A673 (cell line): ENCODE data around the gene CSGALNACT2. TPM values are rescaled to one million over a fixed set of nuclear protein-coding genes. Genes with fewer than 3 reads are reported as not detected.

Experiments used
- Bru-seq: library from RNA; stranded (reverse); fragments of 400-500 nt; gene quantifications from one replicate; lab custom pipeline; 2021; lab: Mats Ljungman, UMichigan
- BruChase-seq, 2 experiments: library from RNA; stranded (reverse); fragments of 400-500 nt; gene quantifications; one replicate each; lab custom pipeline; 2021; lab: Mats Ljungman, UMichigan
- BruUV-seq: library from RNA; stranded (reverse); fragments of 400-500 nt; replicated peaks from 2 replicates; lab custom pipeline; 2021; lab: Mats Ljungman, UMichigan
- CTCF ChIA-PET: fragments of 300-600 bp; sonication (Branson Sonifier 250); formaldehyde crosslinking; loops from one replicate; lab custom pipeline; 2022; ENCODE audit warnings: antibody characterized with exemption; lab: Charles Lee
- POLR2A ChIA-PET: fragments of 300-600 bp; sonication (Branson Sonifier 250); formaldehyde crosslinking; loops from one replicate; lab custom pipeline; 2022; ENCODE audit warnings: antibody characterized with exemption; ENCODE audit not compliant: low non-redundant PET; lab: Charles Lee
- DNase-seq: peaks from one replicate; pipeline ENCODE4 v3.0.0-alpha.2; 2015; ENCODE audit warnings: low spot score
- H3K27ac ChIP-seq: fragments of 200-600 bp; sonication (generic); 2 replicates; pipeline ENCODE4 v1.5.1; 2016; ENCODE audit warnings: mixed run types, low read depth, mild to moderate bottlenecking, mixed read lengths, antibody characterized with exemption, low read length; ENCODE audit not compliant: poor library complexity, severe bottlenecking
- H3K27me3 ChIP-seq: fragments of 200-600 bp; sonication (generic); replicated peaks from 2 replicates; pipeline ENCODE4 v1.6.1; 2017; ENCODE audit warnings: mixed run types, low read depth, mild to moderate bottlenecking, mixed read lengths, antibody characterized with exemption, low read length; ENCODE audit not compliant: insufficient read depth, poor library complexity
- H3K36me3 ChIP-seq: fragments of 200-600 bp; sonication (generic); 2 replicates; pipeline ENCODE4 v1.6.1; 2016; ENCODE audit warnings: mixed run types, mild to moderate bottlenecking, mixed read lengths, antibody characterized with exemption, low read length; ENCODE audit not compliant: insufficient read depth, poor library complexity, severe bottlenecking
- H3K4me1 ChIP-seq: fragments of 200-600 bp; sonication (generic); 2 replicates; pipeline ENCODE4 v1.6.1; 2017; ENCODE audit warnings: mixed run types, mild to moderate bottlenecking, mixed read lengths, antibody characterized with exemption, low read length; ENCODE audit not compliant: insufficient read depth, poor library complexity, severe bottlenecking
- H3K4me3 ChIP-seq: fragments of 200-600 bp; sonication (generic); 2 replicates; pipeline ENCODE4 v1.5.1; 2016; ENCODE audit warnings: low read depth, mixed run types, mild to moderate bottlenecking, mixed read lengths, low read length; ENCODE audit not compliant: poor library complexity, severe bottlenecking
- H3K9me3 ChIP-seq: fragments of 200-600 bp; sonication (generic); 2 replicates; pipeline ENCODE4 v1.6.1; 2016; ENCODE audit warnings: mixed run types, low read depth, mild to moderate bottlenecking, mixed read lengths, antibody characterized with exemption, low read length; ENCODE audit not compliant: poor library complexity, severe bottlenecking
- EZH2 ChIP-seq: fragments of 200-600 bp; sonication (generic); IDR thresholded peaks from 2 replicates; pipeline ENCODE4 v1.6.1; 2017; ENCODE audit warnings: borderline replicate concordance, low read depth, mild to moderate bottlenecking, mixed read lengths, antibody characterized with exemption, low read length; ENCODE audit not compliant: poor library complexity, severe bottlenecking
- intact Hi-C: fragments of 100-400 bp; cut with micrococcal nuclease; formaldehyde crosslinking; loops from one replicate; pipeline ENCODE4 v1.10.0; 2022; ENCODE audit not compliant: unreplicated experiment
- long read RNA-seq: library from polyadenylated mRNA; stranded (forward); transcript quantifications from one replicate; pipeline ENCODE4 v2.0.0, GENCODE V29; 2022
- total RNA-seq: library from RNA; stranded (reverse); gene quantifications from 2 replicates; pipeline ENCODE4 v1.2.3, GENCODE V29; 2021
- TF ChIP-seq, protein P1 (sequence below): fragments of 300-800, 200-600 bp; sonication (generic); conservative IDR thresholded peaks from 2 replicates; pipeline ENCODE4 v1.5.1; 2017; ENCODE audit warnings: low read depth, mild to moderate bottlenecking, antibody characterized with exemption, low read length, moderate library complexity, mixed read lengths

CSGALNACT2 gene, protein sequence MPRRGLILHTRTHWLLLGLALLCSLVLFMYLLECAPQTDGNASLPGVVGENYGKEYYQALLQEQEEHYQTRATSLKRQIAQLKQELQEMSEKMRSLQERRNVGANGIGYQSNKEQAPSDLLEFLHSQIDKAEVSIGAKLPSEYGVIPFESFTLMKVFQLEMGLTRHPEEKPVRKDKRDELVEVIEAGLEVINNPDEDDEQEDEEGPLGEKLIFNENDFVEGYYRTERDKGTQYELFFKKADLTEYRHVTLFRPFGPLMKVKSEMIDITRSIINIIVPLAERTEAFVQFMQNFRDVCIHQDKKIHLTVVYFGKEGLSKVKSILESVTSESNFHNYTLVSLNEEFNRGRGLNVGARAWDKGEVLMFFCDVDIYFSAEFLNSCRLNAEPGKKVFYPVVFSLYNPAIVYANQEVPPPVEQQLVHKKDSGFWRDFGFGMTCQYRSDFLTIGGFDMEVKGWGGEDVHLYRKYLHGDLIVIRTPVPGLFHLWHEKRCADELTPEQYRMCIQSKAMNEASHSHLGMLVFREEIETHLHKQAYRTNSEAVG
- total RNA-seq (16.2 and 18.6 TPM in 2 replicates), Bru-seq, nascent RNA (percentile 80 among the genes with signal in this experiment), BruChase-seq, experiment 1, labeled RNA remaining after a 2-hour chase (percentile 85 among the genes with signal in this experiment), BruChase-seq, experiment 2, labeled RNA remaining after a 6-hour chase (percentile 82 among the genes with signal in this experiment)
- long read RNA-seq, transcript CSGALNACT2-201 (8 exons, 3,730 nt) = major isoform, 31 of 47 reads
- long read RNA-seq, partial matches to known transcripts = 3 of 47 reads
- long read RNA-seq, other reads (novel, unspliced or antisense) = 13 of 47 reads

DNA sequence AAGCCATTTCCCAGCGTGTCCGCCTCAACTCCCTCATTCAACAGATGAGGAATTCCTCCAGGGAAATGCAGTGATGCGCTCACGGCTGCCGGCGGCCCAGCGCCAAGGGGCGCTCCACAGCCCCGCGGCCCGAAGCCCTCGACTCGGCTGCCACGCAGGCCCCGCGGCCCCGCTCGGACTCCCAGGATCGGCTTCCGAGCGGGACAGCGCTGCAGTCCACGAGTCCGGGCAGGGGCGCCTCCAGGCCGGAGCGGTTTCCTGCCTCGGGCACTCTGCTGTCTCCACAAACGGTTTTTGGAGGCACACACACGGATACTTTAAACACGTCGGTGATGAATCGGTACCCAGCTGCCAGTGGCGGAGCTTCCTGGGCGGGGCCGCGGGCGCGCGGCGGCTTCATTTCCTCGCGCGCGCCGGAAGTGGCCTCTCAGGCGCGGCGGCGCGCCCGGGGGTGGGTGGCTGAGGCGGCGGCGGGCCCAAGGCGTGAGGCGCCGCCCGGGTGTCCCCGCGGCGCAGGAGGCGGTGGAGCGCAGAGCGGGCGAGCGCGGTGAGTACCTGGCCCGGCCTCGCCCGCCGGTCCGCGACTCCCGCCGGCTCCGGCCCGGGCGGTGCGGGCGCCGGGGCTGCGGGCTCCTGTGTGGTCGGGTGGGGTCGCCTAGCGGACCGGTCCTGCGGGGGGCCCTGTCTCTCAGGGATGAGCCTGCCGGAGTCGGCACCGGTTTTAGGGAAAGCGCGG is at the start of gene CSGALNACT2:
Gene CSGALNACT2 (plus strand): TSS at position 425 of the 736 bp plus-strand sequence. CDS start 16,705 bp downstream, outside the sequence.
- Histone ChIP-seq H3K9me3 (no peaks in the 10 kb centered on the region), H3K27ac (peak within 1 kb of the TSS; percentile 81), H3K4me3 (peak within 1 kb of the TSS; percentile 77), H3K36me3 (no peaks in the 10 kb centered on the region), H3K27me3 (no peaks in the 10 kb centered on the region), H3K4me1 (peaks cover 18% of the 10 kb centered on the region)
- no TSS peak for BruUV-seq
- DNase-seq = peak; percentile 94
- TF ChIP-seq, protein P1, sequence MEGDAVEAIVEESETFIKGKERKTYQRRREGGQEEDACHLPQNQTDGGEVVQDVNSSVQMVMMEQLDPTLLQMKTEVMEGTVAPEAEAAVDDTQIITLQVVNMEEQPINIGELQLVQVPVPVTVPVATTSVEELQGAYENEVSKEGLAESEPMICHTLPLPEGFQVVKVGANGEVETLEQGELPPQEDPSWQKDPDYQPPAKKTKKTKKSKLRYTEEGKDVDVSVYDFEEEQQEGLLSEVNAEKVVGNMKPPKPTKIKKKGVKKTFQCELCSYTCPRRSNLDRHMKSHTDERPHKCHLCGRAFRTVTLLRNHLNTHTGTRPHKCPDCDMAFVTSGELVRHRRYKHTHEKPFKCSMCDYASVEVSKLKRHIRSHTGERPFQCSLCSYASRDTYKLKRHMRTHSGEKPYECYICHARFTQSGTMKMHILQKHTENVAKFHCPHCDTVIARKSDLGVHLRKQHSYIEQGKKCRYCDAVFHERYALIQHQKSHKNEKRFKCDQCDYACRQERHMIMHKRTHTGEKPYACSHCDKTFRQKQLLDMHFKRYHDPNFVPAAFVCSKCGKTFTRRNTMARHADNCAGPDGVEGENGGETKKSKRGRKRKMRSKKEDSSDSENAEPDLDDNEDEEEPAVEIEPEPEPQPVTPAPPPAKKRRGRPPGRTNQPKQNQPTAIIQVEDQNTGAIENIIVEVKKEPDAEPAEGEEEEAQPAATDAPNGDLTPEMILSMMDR = no peak
- TF ChIP-seq EZH2 = no peak
- intact Hi-C loops = no loop called here
- ChIA-PET POLR2A (no interaction called here), CTCF (no interaction called here)

DNA sequence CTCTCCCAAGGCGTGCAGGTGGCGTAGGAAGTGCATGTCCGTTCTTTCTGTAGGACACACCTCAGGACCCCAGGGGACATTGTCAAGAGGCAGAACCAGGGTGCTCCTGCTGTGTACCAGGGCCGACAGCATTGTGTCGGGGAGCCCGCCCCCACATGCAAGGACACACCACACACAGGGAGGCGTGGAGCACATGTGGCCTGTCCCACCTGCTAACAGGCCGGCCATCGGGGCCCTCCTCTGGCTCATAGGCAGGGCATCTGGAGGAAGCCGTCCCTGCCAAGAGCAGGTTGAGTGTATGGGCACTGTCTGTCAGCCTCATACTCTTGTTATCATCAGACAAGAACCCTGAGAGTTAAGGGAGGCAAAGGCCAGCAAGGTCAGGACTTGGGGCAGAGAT is 48.7 kb upstream of the CSGALNACT2 start:
- no peaks in the 10 kb centered on the region for H3K36me3 ChIP-seq
- no TSS peak for BruUV-seq
- H3K9me3 ChIP-seq = no peaks in the 10 kb centered on the region
- H3K27ac ChIP-seq = no peak overlapping the region
- ChIA-PET POLR2A (no interaction called here), CTCF (no interaction called here)
- H3K27me3 ChIP-seq = no peaks in the 10 kb centered on the region
- peaks cover 23% of the 10 kb centered on the region for H3K4me1 ChIP-seq
- no peak overlapping the region for H3K4me3 ChIP-seq
- no peak for DNase-seq
- intact Hi-C loops = no loop called here
- TF ChIP-seq, protein P1 = no peak
- no peak for TF ChIP-seq EZH2

GRCh38 chr10:43090188-43090587 is 48.1 kb upstream of the CSGALNACT2 start:
- Histone ChIP-seq H3K27me3 (no peaks in the 10 kb centered on the region), H3K9me3 (no peaks in the 10 kb centered on the region), H3K4me3 (no peak overlapping the region), H3K36me3 (no peaks in the 10 kb centered on the region), H3K4me1 (peaks cover 25% of the 10 kb centered on the region), H3K27ac (no peak overlapping the region)
- ChIA-PET CTCF (no interaction called here), POLR2A (no interaction called here)
- intact Hi-C loops = loop anchor here (5.0 kb wide), 2 partner anchors 223 to 338 kb away; no protein-coding TSS in a partner anchor
- BruUV-seq = no TSS peak
- no peak for DNase-seq
- TF ChIP-seq EZH2 = no peak
- TF ChIP-seq, protein P1 = no peak
